SK-N-SH (cell line): ENCODE results near the gene OR10P1.

Experiments
- CHD2 ChIP-seq: fragments of 150-350 bp; IDR thresholded peaks from 2 replicates; pipeline ENCODE4 v1.6.1; 2018; ENCODE audit warnings: low read length; ENCODE audit not compliant: partially characterized antibody
- CTCF ChIP-seq: fragments of 200-600 bp; sonication (generic); IDR thresholded peaks from 2 replicates; pipeline ENCODE4 v1.6.1; 2017; ENCODE audit warnings: antibody characterized with exemption, mild to moderate bottlenecking, moderate library complexity
- EP300 ChIP-seq, 2 experiments: IDR thresholded peaks; 2 replicates each; pipeline versions ENCODE4 v1.4.0 to v1.6.1; 2012; ENCODE audit warnings: borderline replicate concordance in 1 of 2, low read depth in 1 of 2, low read length in 1 of 2
- GABPA ChIP-seq: IDR thresholded peaks from 2 replicates; pipeline ENCODE4 v1.4.0; 2012; ENCODE audit warnings: low read depth, mild to moderate bottlenecking
- MAX ChIP-seq: IDR thresholded peaks from 2 replicates; pipeline ENCODE4 v1.4.0; 2012; ENCODE audit warnings: low read depth
- MXI1 ChIP-seq: IDR thresholded peaks from 2 replicates; pipeline ENCODE4 v1.6.1; 2012; ENCODE audit warnings: mild to moderate bottlenecking, low read depth, low read length, improper control_type of control experiment
- POLR2AphosphoS5 ChIP-seq: IDR thresholded peaks from 2 replicates; pipeline ENCODE4 v1.6.1; 2012; ENCODE audit warnings: low read depth, low read length
- RAD21 ChIP-seq: IDR thresholded peaks from 2 replicates; pipeline ENCODE4 v1.6.1; 2012; ENCODE audit warnings: mild to moderate bottlenecking, low read length
- RCOR1 ChIP-seq: fragments of 150-350 bp; IDR thresholded peaks from 2 replicates; pipeline ENCODE4 v1.6.1; 2017; ENCODE audit warnings: antibody characterized with exemption, low read length
- SMC3 ChIP-seq: IDR thresholded peaks from 2 replicates; pipeline ENCODE4 v1.6.1; 2012; ENCODE audit warnings: low read depth, low read length, improper control_type of control experiment
- TAF1 ChIP-seq: IDR thresholded peaks from 2 replicates; pipeline ENCODE4 v1.6.1; 2012; ENCODE audit warnings: low read depth, mild to moderate bottlenecking, low read length, moderate library complexity, borderline replicate concordance
- TEAD4 ChIP-seq: IDR thresholded peaks from 2 replicates; pipeline ENCODE4 v1.4.0; 2012; ENCODE audit warnings: mild to moderate bottlenecking, borderline replicate concordance; ENCODE audit not compliant: insufficient read depth
- YY1 ChIP-seq: IDR thresholded peaks from 2 replicates; pipeline ENCODE4 v1.4.0; 2012; ENCODE audit warnings: low read depth, mild to moderate bottlenecking

- TF ChIP-seq CHD2 = no peak
- no peak for TF ChIP-seq CTCF
- no peak for TF ChIP-seq SMC3
- TF ChIP-seq TEAD4 = no peak
- no peak for TF ChIP-seq POLR2AphosphoS5
- TF ChIP-seq MAX = no peak
- no peak for TF ChIP-seq RCOR1
- TF ChIP-seq RAD21 = no peak
- no peak for TF ChIP-seq MXI1
- TF ChIP-seq YY1 = no peak
- no peak for TF ChIP-seq EP300 (IDR thresholded peaks at IDR 0.05; ENCODE audit: borderline replicate concordance in 1 of 2, low read depth in 1 of 2, low read length in 1 of 2)
- TF ChIP-seq TAF1 = no peak
- no peak for TF ChIP-seq GABPA
Observed at GRCh38 chr12:55642669-55643068, 6.0 kb downstream of the OR10P1 start.
